ENCODE results near the gene PRAC1.
A peak's percentile ranks its signal among the peaks of the same experiment; 100 is the strongest.

PRAC1 gene

GRCh38 chr17:48720266-48721008 is 1.9 kb downstream of the PRAC1 start:
- Histone ChIP-seq H3K36me3 (ENCODE audit: low read depth) (0 out of 2 replicates have a peak, but pooled peaks cover 3% of the 10 kb centered on the region), H3K4me3 (ENCODE audit: severe bottlenecking) (no peak overlapping the region), H3K27ac (ENCODE audit: poor library complexity, severe bottlenecking) (no peak overlapping the region), H3K9me3 (ENCODE audit: severe bottlenecking) (no peaks in the 10 kb centered on the region), H3K27me3 (ENCODE audit: insufficient read depth, poor library complexity, severe bottlenecking) (peaks cover 100% of the 10 kb centered on the region), H3K4me1 (ENCODE audit: insufficient read depth, poor library complexity, severe bottlenecking) (no peaks in the 10 kb centered on the region)
- no peak for ATAC-seq (ENCODE audit: low read depth)
- DNase-seq (ENCODE audit: low spot score) = peak; percentile 17
- no peak for TF ChIP-seq CTCF (IDR thresholded peaks at IDR 0.05; ENCODE audit: poor library complexity, severe bottlenecking)

GRCh38 chr17:48719642-48720265 is 2.6 kb downstream of the PRAC1 start:
- no peak overlapping the region for H3K4me3 ChIP-seq (ENCODE audit: severe bottlenecking)
- DNase-seq (ENCODE audit: low spot score) (peak; percentile 54), ATAC-seq (ENCODE audit: low read depth) (no peak)
- no peaks in the 10 kb centered on the region for H3K9me3 ChIP-seq (ENCODE audit: severe bottlenecking)
- H3K4me1 ChIP-seq (ENCODE audit: insufficient read depth, poor library complexity, severe bottlenecking) = no peaks in the 10 kb centered on the region
- no peak overlapping the region for H3K27ac ChIP-seq (ENCODE audit: poor library complexity, severe bottlenecking)
- peaks cover 100% of the 10 kb centered on the region for H3K27me3 ChIP-seq (ENCODE audit: insufficient read depth, poor library complexity, severe bottlenecking)
- no peak for TF ChIP-seq CTCF (IDR thresholded peaks at IDR 0.05; ENCODE audit: poor library complexity, severe bottlenecking)
- H3K36me3 ChIP-seq (ENCODE audit: low read depth) = 0 out of 2 replicates have a peak, but pooled peaks cover 3% of the 10 kb centered on the region

- no peaks in the 10 kb centered on the region for H3K9me3 ChIP-seq (ENCODE audit: severe bottlenecking)
- DNase-seq (ENCODE audit: low spot score) = peak; percentile 39
- 0 out of 2 replicates have a peak, but pooled peaks cover 3% of the 10 kb centered on the region for H3K36me3 ChIP-seq (ENCODE audit: low read depth)
- peaks cover 97% of the 10 kb centered on the region for H3K27me3 ChIP-seq (ENCODE audit: insufficient read depth, poor library complexity, severe bottlenecking)
- ATAC-seq (ENCODE audit: low read depth) = peak; percentile 42; the same call in 2 of the 3 replicates
- no peak overlapping the region for H3K4me3 ChIP-seq (ENCODE audit: severe bottlenecking)
- no peak overlapping the region for H3K27ac ChIP-seq (ENCODE audit: poor library complexity, severe bottlenecking)
- H3K4me1 ChIP-seq (ENCODE audit: insufficient read depth, poor library complexity, severe bottlenecking) = no peaks in the 10 kb centered on the region
- TF ChIP-seq CTCF (IDR thresholded peaks at IDR 0.05; ENCODE audit: poor library complexity, severe bottlenecking) = no peak
Measured at GRCh38 chr17:48718761-48719641, 3.3 kb downstream of the PRAC1 start.

- H3K27ac ChIP-seq (ENCODE audit: poor library complexity, severe bottlenecking) = no peak overlapping the region
- DNase-seq (ENCODE audit: low spot score) (no peak), ATAC-seq (ENCODE audit: low read depth) (no peak)
- no peak for TF ChIP-seq CTCF (IDR thresholded peaks at IDR 0.05; ENCODE audit: poor library complexity, severe bottlenecking)
- no peak overlapping the region for H3K4me3 ChIP-seq (ENCODE audit: severe bottlenecking)
- H3K9me3 ChIP-seq (ENCODE audit: severe bottlenecking) = no peaks in the 10 kb centered on the region
- 0 out of 2 replicates have a peak, but pooled peaks cover 3% of the 10 kb centered on the region for H3K36me3 ChIP-seq (ENCODE audit: low read depth)
- no peaks in the 10 kb centered on the region for H3K4me1 ChIP-seq (ENCODE audit: insufficient read depth, poor library complexity, severe bottlenecking)
- H3K27me3 ChIP-seq (ENCODE audit: insufficient read depth, poor library complexity, severe bottlenecking) = peaks cover 90% of the 10 kb centered on the region
Measured at GRCh38 chr17:48718227-48718760, 4.0 kb downstream of the PRAC1 start.
